Ishikawa (cell line): Measurements from ENCODE around the gene GRIN2A.

ENCODE experiments used
- EP300 ChIP-seq: IDR thresholded peaks from 2 replicates; pipeline ENCODE4 v1.6.1; 2012; ENCODE audit warnings: borderline replicate concordance
- FOXM1 ChIP-seq: IDR thresholded peaks from 2 replicates; pipeline ENCODE4 v1.6.1; 2012; ENCODE audit warnings: low read depth, borderline replicate concordance

GRCh38 chr16:9929313-9929712, 252.9 kb downstream of the GRIN2A start:
- TF ChIP-seq FOXM1 (no peak), EP300 (no peak)
